Spleen (tissue), 7 donors: ENCODE measurements around the gene LEF1.

Source experiments
- CTCF ChIP-seq, 11 experiments: fragments of 200-600 bp in 7 of 11; fragments of 450-650 bp in 4 of 11; sonication (generic) in 4 of 11; IDR thresholded peaks in 8 of 11; conservative IDR thresholded peaks in 3 of 11; 1 replicate in 7 of 11; 2 replicates in 4 of 11; pipeline versions ENCODE4 v1.4.0 to v1.8.0; 2016 to 2021; ENCODE audit warnings: antibody characterized with exemption in 11 of 11, inconsistent platforms in 4 of 11, mild to moderate bottlenecking in 1 of 11
- POLR2A ChIP-seq, 3 donors: fragments of 450-650 bp; IDR thresholded peaks; one replicate each; pipeline ENCODE4 v1.5.1; 2017; ENCODE audit warnings: antibody characterized with exemption in 3 of 3, mild to moderate bottlenecking in 1 of 3
- POLR2AphosphoS5 ChIP-seq, 3 donors: sonication (generic); formaldehyde crosslinking; IDR thresholded peaks; one replicate each; pipeline ENCODE4 v1.5.1; 2017; ENCODE audit warnings: antibody characterized with exemption in 3 of 3
- donor health status: DM: no; HTN: no; CAD: no; lungs with moderate emphysema.
- donor health status: DM: no; HTN: no; CAD: no.
- donor health status: DM: no; HTN: no; CAD: no.

- no peak for TF ChIP-seq CTCF (IDR thresholded peaks at IDR 0.05 in 8 of 11, conservative IDR thresholded peaks at IDR 0.05 in 3 of 11)
- peak in 1 of 3 donors; percentile 51 for TF ChIP-seq POLR2AphosphoS5 (IDR thresholded peaks at IDR 0.05)
- TF ChIP-seq POLR2A (IDR thresholded peaks at IDR 0.05): no peak
Measured at GRCh38 chr4:108113229-108113628, 55.5 kb downstream of the LEF1 start.
